GM18517 (cell line): Measurements from ENCODE around the gene ESAM.

Source experiments
- ATAC-seq: cut with Tn5 transposase; IDR thresholded peaks from one replicate; pipeline ENCODE4 v1.9.1; 2021; ENCODE audit warnings: mild to moderate bottlenecking, moderate library complexity; ENCODE audit not compliant: unreplicated experiment

Gene ESAM

GRCh38 chr11:124753624-124754023, 8.5 kb downstream of the ESAM start:
- no peak for ATAC-seq

GRCh38 chr11:124753205-124753604, 8.9 kb downstream of the ESAM start:
- no peak for ATAC-seq

DNA sequence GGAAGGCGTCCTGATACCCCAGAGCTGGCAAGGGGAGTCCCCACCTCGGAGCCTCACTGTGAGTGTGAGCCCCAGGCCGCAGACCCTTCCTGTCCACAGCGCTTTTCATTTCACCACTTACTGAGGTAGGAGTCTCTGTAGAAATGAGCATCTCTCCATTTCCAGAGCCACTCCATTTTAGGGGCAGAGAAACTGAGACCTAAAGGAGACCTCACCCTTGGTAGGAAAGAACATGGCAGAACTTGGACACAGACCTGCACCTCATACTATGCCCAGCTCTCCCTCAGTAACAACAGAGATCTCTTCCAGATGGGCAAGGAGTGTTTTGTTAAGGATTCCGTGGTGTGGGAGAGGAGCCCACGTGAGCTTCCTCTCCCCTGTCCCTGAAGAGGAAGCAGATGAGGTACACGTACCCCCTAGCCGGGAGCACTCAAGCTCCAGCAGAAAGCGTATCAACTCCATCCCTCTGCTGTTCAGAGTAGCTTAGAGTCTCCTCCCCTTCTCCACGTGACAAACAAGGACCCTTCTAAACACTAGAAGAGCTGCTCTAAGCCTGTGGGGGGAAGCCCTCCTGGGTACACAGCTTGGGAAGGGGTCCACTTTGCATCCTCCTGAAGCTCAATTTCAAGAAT, 9.5 kb downstream of the ESAM start:
- ATAC-seq = no peak

DNA sequence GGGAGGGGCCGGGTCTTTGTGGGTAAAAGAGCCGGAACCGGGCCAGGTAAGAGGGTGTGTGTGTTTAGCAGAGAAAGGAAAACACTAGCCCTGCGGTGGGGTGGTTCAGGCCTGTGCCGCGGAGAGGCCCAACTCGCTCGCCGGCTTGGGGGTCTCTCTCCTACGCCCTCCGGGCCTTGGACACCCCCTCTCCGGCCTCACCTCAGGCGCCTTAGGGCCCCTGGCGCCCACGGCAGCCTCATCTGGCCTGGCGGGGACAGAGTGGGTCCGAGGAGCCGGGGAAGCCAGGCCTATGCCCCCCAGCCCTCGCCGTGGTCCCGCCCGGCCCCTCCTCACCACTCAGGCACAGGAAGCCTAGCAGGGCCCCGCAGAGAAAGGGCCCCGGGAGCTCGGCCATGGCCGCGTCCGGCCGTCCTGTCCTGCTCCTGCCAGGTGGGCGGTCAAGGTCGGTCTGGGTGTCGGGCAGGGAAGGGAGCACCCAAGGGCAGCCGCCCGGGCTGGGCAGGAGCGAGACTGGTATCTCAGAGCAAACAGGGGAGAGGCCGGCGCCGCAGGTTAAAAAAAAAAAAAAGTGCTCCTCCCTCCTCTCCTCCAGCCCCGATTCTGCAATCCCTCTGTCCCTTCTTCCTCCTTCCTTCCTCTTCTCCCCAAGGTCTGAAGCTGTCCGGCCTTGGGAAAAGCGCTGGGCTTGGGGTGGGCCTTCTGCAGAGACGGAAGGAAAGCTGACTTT, 10.2 kb downstream of the ESAM start, which contains the start of gene VSIG2:
VSIG2 (minus strand) TSS at position 515 of the 730 bp plus-strand sequence; CDS start at position 397, 118 bp downstream.
- no peak for ATAC-seq

- no peak for ATAC-seq
Measured at GRCh38 chr11:124751391-124751740, 10.7 kb downstream of the ESAM start.

DNA sequence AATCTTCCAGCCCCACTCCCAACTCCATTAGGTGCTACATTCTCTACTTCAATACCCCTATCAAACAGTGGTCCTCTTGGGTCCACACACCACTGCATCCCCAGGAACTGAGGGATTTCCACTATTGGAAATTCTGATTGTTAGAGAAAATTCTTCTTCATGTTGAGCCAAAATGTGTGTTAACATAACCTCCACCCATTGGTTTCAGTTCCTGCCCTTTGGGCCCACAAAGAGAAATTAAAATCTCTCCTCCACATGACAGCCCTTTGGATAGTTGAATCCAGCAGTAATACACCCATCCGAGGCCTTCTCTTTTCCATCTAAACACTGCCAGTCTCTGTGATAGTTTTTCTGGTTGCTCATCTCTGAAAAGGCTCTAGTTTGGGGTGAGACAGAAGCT, 12.2 kb downstream of the ESAM start:
- no peak for ATAC-seq

- no peak for ATAC-seq
Measured at GRCh38 chr11:124748481-124749343, 13.4 kb downstream of the ESAM start.

GRCh38 chr11:124748100-124748418, 14.0 kb downstream of the ESAM start:
- ATAC-seq = no peak

GRCh38 chr11:124747406-124748099, 14.5 kb downstream of the ESAM start:
- no peak for ATAC-seq

DNA sequence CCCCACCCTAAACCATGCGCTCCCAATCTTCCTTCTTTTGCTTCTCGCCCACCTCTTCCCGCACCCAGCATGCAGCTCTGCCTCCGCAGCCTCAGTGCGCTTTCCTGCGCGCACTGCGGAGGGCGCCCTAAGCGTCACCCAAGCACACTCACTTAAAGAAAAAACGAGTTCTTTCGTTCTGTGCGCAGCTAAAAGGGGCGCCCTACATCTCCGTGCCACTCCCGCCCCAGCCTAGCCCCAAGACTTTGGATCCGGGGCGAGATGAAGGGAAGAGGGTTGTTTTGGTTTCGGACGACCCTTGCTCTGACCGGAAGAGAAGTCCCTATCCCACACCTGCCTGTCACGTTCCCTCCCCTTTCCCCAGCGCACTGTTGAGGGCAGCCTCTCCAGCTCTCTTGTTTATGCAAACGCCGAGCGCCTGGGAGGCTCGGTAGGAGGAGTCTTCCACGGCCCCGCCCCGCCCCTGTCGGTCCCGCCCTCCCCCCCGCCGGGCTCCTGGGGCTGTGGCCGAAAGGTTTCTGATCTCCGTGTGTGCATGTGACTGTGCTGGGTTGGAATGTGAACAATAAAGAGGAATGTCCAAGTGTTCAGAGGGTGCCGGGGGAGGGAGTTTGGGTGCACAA, 15.4 kb downstream of the ESAM start:
- peak; percentile 91 for ATAC-seq

DNA sequence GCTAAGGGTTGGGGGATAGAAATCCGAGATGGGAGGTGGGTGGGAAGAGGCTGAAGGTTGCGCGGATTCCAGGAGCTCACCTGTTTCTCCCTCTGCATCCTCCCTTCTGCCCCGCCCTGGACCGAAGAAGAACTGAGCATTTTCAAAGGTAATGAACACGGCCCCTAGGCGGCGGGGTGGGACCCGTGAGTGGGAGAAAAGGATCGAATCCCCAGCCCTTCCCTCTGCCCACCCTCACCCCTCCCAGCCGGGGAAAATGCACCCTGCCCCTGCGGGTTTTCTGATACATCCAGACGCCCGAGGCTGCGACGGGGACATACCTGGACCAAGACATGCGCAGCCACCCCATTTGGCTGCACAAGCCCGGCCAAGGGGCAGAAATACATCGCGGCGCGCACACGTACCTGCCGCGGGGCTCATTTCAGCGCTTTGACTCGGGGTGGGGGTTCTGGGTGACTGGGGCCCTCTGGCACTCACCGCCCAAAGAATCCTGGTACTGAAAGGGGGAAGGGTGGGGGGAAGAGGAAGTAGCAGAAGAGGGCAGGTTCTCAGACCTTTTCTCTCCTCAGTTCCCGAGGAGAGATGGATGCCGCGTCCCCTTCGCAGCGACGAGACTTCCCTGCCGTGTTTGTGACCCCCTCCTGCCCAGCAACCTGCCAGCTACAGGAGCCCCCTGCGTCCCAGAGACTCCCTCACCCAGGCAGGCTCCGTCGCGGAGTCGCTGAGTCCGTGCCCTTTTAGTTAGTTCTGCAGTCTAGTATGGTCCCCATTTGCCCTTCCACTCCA, 16.1 kb downstream of the ESAM start:
- peak; percentile 13 for ATAC-seq

DNA sequence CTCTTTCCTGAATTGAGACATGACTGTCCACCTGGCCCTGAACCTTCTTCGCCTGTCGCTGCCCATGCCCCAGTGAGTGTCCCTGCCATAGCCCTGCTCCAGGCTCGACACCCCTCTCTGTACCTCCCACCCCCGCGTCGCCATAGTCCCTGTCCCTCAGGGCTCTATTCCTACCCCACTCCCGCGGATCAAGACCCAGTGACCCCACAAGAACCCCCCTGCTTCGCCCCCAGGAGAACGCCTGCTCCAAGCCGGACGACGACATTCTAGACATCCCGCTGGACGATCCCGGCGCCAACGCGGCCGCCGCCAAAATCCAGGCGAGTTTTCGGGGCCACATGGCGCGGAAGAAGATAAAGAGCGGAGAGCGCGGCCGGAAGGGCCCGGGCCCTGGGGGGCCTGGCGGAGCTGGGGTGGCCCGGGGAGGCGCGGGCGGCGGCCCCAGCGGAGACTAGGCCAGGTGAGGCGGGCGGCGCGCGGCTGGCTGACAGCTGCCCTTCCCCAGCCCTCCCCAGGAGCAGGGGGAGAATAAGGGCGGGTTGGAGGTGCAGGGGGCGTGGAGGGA, 16.7 kb downstream of the ESAM start:
- no peak for ATAC-seq

- ATAC-seq = no peak
Measured at GRCh38 chr11:124743050-124743449, 19.0 kb downstream of the ESAM start.

- no peak for ATAC-seq
Measured at GRCh38 chr11:124742555-124742954, 19.5 kb downstream of the ESAM start.

DNA sequence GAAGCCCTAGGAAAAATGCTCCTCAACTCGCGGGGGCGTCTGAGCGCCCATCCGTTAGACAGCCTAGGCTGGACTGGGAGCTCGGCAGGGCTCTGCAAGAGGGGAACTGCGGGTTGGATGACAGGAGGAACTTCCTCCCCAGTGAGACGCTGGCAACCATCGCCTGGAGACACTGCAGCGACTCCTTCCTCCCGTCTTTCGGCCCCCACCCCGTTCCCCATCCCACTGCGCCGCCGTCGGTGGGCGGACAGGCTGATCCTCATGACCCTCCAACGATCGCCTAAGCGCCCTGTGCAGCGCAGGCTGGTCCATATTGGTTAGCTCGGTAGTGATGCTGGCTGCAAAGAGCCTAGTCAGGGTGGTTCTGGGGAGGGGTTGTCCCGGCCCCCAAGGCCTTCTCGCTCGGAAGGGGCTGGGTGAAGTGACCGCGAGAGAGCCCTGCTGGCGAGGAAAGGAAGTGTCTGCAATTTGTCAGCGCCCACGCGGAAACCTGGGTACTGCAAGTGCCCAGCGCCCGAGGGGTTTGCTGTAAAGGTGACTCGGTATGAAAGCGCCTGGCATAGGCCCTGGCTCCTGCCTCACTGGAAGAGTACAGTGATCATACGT, 21.7 kb downstream of the ESAM start:
- peak; percentile 52 for ATAC-seq

GRCh38 chr11:124739479-124740276, 22.4 kb downstream of the ESAM start, which contains the start of gene NRGN:
TSS of gene NRGN (plus strand) at chr11:124739942. CDS start at chr11:124740085, 143 bp downstream.
- ATAC-seq = peak; percentile 77

- no peak for ATAC-seq
Measured at GRCh38 chr11:124738713-124739478, 23.2 kb downstream of the ESAM start.
